Hepatocyte (in vitro differentiated cells): ENCODE measurements around the gene VPS29.

Experiments used
- EZH2 ChIP-seq: fragments of 200-600 bp; sonication (generic); IDR thresholded peaks from 2 replicates; pipeline ENCODE4 v1.6.1; 2016; ENCODE audit warnings: antibody characterized with exemption, mild to moderate bottlenecking, borderline replicate concordance
- TF ChIP-seq, protein P1 (sequence below): fragments of 200-600 bp; sonication (generic); IDR thresholded peaks from 2 replicates; pipeline ENCODE4 v1.5.1; 2016; ENCODE audit warnings: antibody characterized with exemption, mild to moderate bottlenecking; ENCODE audit not compliant: poor library complexity

DNA sequence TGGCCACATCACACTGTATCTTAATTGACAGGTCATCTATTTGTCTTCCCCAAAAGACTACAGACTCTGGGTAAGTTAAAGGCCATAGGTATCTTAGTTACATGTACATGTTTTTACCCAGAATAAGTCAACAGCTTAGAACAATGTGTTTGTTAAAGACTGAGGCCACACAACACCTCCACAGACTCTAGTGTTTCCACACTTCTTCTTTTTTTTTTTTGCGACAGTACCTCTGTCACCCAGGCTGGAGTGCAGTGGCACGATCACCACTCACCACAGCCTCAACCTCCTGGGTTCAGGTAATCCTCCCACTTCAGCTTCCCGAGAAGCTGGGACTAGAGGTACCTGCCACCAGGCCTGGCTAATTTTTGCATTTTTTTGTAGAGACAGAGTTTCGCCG, 35.1 kb downstream of the VPS29 start:
- TF ChIP-seq, protein P1, sequence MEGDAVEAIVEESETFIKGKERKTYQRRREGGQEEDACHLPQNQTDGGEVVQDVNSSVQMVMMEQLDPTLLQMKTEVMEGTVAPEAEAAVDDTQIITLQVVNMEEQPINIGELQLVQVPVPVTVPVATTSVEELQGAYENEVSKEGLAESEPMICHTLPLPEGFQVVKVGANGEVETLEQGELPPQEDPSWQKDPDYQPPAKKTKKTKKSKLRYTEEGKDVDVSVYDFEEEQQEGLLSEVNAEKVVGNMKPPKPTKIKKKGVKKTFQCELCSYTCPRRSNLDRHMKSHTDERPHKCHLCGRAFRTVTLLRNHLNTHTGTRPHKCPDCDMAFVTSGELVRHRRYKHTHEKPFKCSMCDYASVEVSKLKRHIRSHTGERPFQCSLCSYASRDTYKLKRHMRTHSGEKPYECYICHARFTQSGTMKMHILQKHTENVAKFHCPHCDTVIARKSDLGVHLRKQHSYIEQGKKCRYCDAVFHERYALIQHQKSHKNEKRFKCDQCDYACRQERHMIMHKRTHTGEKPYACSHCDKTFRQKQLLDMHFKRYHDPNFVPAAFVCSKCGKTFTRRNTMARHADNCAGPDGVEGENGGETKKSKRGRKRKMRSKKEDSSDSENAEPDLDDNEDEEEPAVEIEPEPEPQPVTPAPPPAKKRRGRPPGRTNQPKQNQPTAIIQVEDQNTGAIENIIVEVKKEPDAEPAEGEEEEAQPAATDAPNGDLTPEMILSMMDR, result no peak
- no peak for TF ChIP-seq EZH2
